GM23248 (cell line): Measurements from ENCODE around the gene GSTO2.

Source experiments
- EZH2 ChIP-seq: fragments of 200-600 bp; sonication (generic); IDR thresholded peaks from 2 replicates; pipeline ENCODE4 v1.6.1; 2018; ENCODE audit warnings: antibody characterized with exemption, mild to moderate bottlenecking; ENCODE audit not compliant: insufficient read depth, poor library complexity, severe bottlenecking
- EZH2phosphoT487 ChIP-seq: fragments of 200-600 bp; sonication (generic); IDR thresholded peaks from 2 replicates; pipeline ENCODE4 v1.6.1; 2018; ENCODE audit warnings: antibody characterized with exemption, moderate library complexity, mild to moderate bottlenecking, low read depth; ENCODE audit not compliant: insufficient read depth

DNA sequence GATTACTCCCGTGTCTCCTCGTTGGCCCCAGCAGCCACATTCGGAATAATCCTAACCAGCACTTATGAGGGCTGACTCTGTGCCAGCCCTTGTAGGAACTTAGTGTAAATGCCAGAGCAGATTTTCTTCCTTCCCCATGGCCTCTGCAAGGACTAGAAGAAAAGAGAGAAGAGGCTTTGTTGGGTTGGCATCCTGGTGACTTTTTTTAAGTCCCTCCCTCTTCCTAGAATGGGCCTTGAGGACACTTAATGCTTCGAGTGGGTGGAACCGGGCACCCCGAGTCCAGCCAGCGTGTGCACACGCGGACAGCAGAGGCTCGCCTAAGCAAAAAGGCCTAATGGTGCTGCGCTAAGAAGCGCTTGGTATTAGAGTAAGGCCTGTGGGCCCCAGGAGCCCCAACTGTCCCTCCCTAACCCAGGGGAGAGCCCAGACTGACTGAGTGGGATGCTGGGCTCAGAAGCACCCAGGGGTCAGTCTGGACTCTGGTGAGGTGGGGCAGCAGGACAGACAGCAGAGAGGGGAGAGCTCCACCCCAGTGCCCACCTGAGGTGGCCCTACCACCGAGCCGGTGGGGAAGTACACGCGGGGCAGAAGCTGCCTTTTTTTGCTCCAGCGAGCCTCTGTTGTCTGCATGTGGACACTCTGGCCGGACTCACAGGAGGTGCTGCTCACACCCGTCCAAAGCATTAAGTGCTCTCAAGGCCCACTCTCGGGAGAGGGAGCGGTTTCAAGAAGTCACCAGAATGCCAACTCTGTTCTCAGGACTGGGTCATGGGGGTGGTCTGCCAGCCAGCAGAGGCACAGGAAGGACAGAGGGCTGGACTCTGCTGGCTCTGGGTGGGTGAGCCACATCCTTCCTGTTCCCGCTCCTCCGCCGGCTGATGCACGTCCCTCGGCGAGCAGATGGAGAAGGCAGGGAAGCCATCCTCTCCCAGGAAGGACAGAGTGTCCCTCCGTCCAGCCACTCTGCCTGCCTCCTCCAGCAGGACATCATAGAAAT lies 56.8 kb downstream of the GSTO2 start:
- TF ChIP-seq EZH2 (no peak), EZH2phosphoT487 (no peak)
